Pancreas (tissue), 10 donors: ENCODE measurements around the gene CP. TPM values are rescaled to one million over a fixed set of nuclear protein-coding genes. Genes with fewer than 3 reads are reported as not detected.
"Not testable (repeated sequence)": the region's sequence is repeated elsewhere in the genome, so short reads cannot be mapped to it uniquely, and the experiment has no call there.

Experiments used
- ATAC-seq, 4 donors: fragments of 200-7000 bp; cut with Tn5 transposase; one replicate each; pipeline versions ENCODE4 v1.8.0 to v1.9.1; 2020; ENCODE audit warnings: mild to moderate bottlenecking in 4 of 4, moderate library complexity in 4 of 4
- DNase-seq, 6 donors: peaks; one replicate each; pipeline ENCODE4 v3.0.0-alpha.2; 2020
- FAIRE-seq: peaks from 2 replicates; lab custom pipeline; 2012; peaks lifted over from hg19 to GRCh38; lab: Jason Lieb, UNC
- H3K27ac ChIP-seq, 4 donors: fragments of 200-600 bp; sonication (generic); 1 replicate in 3 of 4; 2 replicates in 1 of 4; pipeline versions ENCODE4 v1.5.0 to v1.8.0; 2020
- H3K27me3 ChIP-seq, 4 donors: fragments of 200-600 bp; one replicate each; pipeline ENCODE4 v1.8.0; 2021
- H3K36me3 ChIP-seq, 3 donors: fragments of 200-600 bp; sonication (generic) in 1 of 3; one replicate each; pipeline versions ENCODE4 v1.5.0 to v1.8.0; 2020 to 2021
- H3K4me1 ChIP-seq, 3 donors: fragments of 200-600 bp; one replicate each; pipeline ENCODE4 v1.8.0; 2021
- H3K4me3 ChIP-seq, 4 donors: fragments of 200-600 bp; sonication (generic) in 2 of 4; one replicate each; pipeline versions ENCODE4 v1.5.0 to v1.8.0; 2020 to 2021
- H3K9me3 ChIP-seq, 4 donors: fragments of 200-600 bp; one replicate each; pipeline ENCODE4 v1.8.0; 2021
- WGBS, 2 donors: extraction: QIAGEN DNeasy Blood & Tissue Kit; methylation state at CpG; one replicate each; pipeline ENCODE4 v1.1.7; 2013; 5-methylcytosine and 5-hydroxymethylcytosine counted together
- intact Hi-C, 3 donors: fragments of 100-400 bp; cut with DNase I; formaldehyde crosslinking; loops; one replicate each; pipeline versions ENCODE4 v1.11.1 to v1.14.2; 2022
- polyA plus RNA-seq, 2 donors: library from polyadenylated mRNA; stranded (reverse); fragments of 200-250 nt; gene quantifications; one replicate each; pipeline ENCODE4 v1.2.3, GENCODE V29; 2013
- total RNA-seq, 6 donors: library from RNA; stranded (reverse); fragmentation: NEBNext Ultra II Directional in 4 of 6; extraction: Animal tissue kit (Norgen Biotek cat#: 25700) in 4 of 6; gene quantifications; one replicate each; pipeline versions ENCODE4 v1.2.1 to v1.2.4, GENCODE V29; 2021 to 2023
- TF ChIP-seq, protein P1 (sequence below), 4 donors: fragments of 200-600 bp; sonication (generic) in 3 of 4; IDR thresholded peaks; one replicate each; pipeline versions ENCODE4 v1.5.0 to v1.8.0; 2021; ENCODE audit warnings: antibody characterized with exemption in 4 of 4
- donor health status: healthy with polysubstance abuse.
- donor health status: DM: no; HTN: no; CAD: no; lungs with moderate emphysema.
- donor health status: DM: no; HTN: no; CAD: no.
- donor health status: control.
- donor health status: control.
- donor health status: Bipolar disorder and iron deficiency.
- donor health status: DM: yes; HTN: yes; CAD: no.
- donor health status: DM: no; HTN: no; CAD: no.
- donor health status: DM: no; HTN: no; CAD: no.
- donor health status: DM: yes; HTN: yes; CAD: no.

The CP gene
- total and polyA plus RNA-seq, 8 donors = 0.60 to 19.6 (median 2.2) TPM

DNA sequence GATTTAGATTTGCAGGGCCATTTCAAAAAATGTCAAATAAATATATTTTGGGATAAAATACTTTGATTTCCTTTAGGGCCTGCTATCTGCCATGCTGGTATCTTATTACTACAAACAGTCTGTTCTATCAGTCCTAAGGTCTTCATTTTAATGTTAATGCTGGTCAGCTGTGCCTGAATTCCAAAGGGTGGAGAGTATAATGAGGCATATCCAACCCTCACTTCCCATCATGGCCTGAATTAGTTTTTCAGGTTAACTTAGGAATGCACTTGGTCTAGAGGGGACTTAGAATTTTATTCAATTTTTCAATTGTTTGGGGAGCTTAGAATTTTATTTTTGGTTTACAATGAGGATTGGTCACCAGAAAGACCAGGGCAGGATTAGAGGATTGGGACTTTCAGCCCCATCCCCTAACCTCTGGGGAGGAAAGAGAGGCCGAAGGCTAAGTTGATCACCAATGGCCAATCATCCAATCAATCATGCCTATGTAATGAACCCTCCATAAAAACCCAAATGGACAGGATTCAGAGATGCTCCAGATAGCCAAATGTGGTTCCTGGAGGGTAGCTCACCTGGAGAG is 17.8 kb upstream of the CP start:
- Histone ChIP-seq H3K27ac (no peak overlapping the region), H3K4me3 (no peak overlapping the region), H3K4me1 (peaks cover 0 to under 1% (median 0%) of the 10 kb centered on the region in 3 donors), H3K9me3 (no peaks in the 10 kb centered on the region), H3K36me3 (no peaks in the 10 kb centered on the region), H3K27me3 (no peaks in the 10 kb centered on the region)
- intact Hi-C loops = no loop called here
- TF ChIP-seq, protein P1, sequence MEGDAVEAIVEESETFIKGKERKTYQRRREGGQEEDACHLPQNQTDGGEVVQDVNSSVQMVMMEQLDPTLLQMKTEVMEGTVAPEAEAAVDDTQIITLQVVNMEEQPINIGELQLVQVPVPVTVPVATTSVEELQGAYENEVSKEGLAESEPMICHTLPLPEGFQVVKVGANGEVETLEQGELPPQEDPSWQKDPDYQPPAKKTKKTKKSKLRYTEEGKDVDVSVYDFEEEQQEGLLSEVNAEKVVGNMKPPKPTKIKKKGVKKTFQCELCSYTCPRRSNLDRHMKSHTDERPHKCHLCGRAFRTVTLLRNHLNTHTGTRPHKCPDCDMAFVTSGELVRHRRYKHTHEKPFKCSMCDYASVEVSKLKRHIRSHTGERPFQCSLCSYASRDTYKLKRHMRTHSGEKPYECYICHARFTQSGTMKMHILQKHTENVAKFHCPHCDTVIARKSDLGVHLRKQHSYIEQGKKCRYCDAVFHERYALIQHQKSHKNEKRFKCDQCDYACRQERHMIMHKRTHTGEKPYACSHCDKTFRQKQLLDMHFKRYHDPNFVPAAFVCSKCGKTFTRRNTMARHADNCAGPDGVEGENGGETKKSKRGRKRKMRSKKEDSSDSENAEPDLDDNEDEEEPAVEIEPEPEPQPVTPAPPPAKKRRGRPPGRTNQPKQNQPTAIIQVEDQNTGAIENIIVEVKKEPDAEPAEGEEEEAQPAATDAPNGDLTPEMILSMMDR (IDR thresholded peaks at IDR 0.05) = no peak
- WGBS, 2 donors = 92 to 93% methylated on average over 1 of the region's 1 CpG
- FAIRE-seq (no peak), ATAC-seq (no peak), DNase-seq (no peak)

DNA sequence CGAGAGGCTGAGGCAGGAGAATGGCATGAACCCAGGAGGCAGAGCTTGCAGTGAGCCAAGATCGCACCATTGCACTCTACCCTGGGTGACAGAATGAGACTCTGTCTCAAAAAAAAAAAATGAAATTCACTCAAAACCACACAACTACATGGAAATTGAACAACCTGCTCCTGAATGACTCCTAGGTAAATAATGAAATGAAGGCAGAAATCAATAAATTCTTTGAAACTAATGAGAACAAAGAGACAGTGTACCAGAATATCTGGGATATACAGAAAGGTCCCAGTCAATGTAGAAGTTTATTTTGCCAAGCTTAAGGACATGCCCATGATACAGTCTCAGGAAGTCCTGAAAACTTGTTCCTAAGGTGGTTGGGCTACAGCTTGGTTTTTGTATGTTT is 16.6 kb upstream of the CP start:
- peak in 1 of 4 donors; percentile 26 for ATAC-seq
- intact Hi-C loops, H3K4me1 ChIP-seq, FAIRE-seq, H3K4me3 ChIP-seq, H3K27ac ChIP-seq, H3K9me3 ChIP-seq, H3K27me3 ChIP-seq, H3K36me3 ChIP-seq, DNase-seq: not testable (repeated sequence)
- 49 to 78% methylated on average over 2 of the region's 2 CpGs for WGBS, 2 donors

DNA sequence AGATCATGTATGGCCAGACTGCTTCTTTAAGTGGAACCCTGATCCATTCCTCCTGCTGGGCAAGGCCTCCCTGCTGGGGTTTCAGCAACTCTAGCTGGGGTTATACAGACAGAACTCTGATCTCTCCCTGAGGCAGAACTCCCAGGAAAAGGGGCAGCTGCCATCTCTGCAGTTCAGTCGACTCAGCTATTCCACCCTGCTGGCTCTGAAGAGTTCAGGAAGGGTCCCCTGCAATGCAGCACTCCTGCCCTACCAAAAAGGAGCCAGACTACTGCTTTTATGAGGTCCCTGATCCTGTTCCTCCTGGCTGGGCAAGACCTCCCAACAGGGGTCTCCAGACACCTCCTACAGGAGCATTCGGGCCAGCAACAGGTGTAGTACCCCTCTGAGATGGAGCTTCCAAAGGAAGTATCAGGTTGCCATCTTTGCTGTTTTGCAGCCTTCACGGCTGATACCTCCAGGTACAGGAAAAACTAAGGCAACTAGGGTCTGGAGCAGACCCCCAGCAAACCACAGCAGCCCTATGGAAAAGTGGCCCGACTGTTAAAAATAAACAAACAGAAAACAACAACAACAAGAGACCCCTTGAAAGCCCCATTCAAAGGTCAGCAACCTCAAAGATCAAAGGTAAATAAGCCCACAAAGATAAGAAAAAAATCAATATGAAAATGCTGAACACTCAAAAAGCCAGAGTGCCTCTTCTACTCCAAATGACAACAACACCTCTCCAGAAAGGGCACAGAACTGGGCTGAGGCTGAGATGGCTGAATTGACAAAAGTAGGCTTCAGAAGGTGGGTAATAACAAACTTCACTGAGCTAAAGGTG is 14.2 kb upstream of the CP start:
- no peak for ATAC-seq

DNA sequence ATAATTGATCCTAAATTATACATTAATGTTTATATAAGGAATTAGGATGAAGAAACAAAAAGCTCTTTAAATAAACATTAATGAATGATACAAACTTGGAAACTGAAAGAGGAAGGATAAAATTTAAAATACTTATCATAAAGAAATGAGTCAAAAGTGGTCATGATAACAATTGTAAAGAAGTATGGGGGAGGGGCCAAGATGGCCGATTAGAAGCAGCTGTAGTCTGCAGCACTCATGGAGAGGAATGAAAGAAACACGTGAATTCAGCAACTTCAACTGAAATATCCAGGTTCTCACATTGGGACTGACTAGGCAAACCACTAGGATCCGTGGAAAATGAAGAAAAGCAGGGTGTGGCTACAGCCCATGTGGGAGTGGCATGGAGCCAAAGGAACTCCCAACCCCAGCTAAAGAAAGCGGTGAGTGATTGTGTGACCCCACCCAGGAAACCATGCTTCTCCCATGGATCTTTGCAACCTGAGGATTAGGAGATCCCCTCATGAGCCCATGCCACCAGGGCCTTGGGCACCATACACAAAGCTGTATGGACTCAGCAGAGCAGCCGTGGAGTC is 13.1 kb upstream of the CP start:
- no peak for ATAC-seq
- Histone ChIP-seq H3K27ac (no peak overlapping the region), H3K4me1 (no peaks in the 10 kb centered on the region), H3K27me3 (no peaks in the 10 kb centered on the region), H3K4me3 (no peak overlapping the region), H3K9me3 (no peaks in the 10 kb centered on the region), H3K36me3 (no peaks in the 10 kb centered on the region)
- WGBS, 2 donors = 64 to 69% methylated on average over 5 of the region's 5 CpGs
- DNase-seq = no peak
- no peak for FAIRE-seq
- TF ChIP-seq, protein P1 (IDR thresholded peaks at IDR 0.05) = no peak
- intact Hi-C loops = no loop called here

More for the DNA sequence above, 14.2 kb upstream of the CP start:
- intact Hi-C loops = no loop called here
- no peaks in the 10 kb centered on the region for H3K36me3 ChIP-seq
- FAIRE-seq = no peak
- H3K27me3 ChIP-seq = no peaks in the 10 kb centered on the region
- DNase-seq = no peak
- no peak overlapping the region for H3K4me3 ChIP-seq
- H3K4me1 ChIP-seq = no peaks in the 10 kb centered on the region
- 58 to 63% methylated on average over 4 of the region's 4 CpGs for WGBS, 2 donors
- TF ChIP-seq, protein P1 (IDR thresholded peaks at IDR 0.05) = no peak
- no peak overlapping the region for H3K27ac ChIP-seq
- H3K9me3 ChIP-seq = no peaks in the 10 kb centered on the region

DNA sequence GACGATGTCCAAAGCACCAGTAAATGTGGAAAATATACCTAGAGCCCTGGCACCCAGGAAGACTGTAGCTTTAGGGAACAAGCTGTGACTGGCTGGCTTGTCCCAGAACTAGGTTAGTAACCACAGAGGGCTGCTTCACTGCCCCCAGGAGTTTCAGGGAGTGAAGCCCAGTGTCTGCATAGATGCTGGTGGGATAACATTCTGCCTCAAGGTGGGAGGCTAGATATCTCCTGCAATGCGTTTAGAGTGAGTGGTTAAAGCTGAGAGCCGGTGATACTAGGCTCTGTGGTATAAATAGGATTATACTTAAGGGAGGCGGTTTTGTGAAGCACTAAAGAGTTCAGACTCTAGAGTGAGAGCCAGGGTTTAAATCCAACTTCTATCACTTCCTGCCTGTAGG is 11.7 kb upstream of the CP start:
- DNase-seq = no peak
- TF ChIP-seq, protein P1 (IDR thresholded peaks at IDR 0.05) = no peak
- intact Hi-C loops = no loop called here
- Histone ChIP-seq H3K9me3 (no peaks in the 10 kb centered on the region), H3K4me3 (no peak overlapping the region), H3K4me1 (no peaks in the 10 kb centered on the region), H3K27ac (no peak overlapping the region), H3K36me3 (no peaks in the 10 kb centered on the region), H3K27me3 (no peaks in the 10 kb centered on the region)
- no peak for FAIRE-seq
- WGBS, 2 donors = 83 to 86% methylated on average over 4 of the region's 4 CpGs
- no peak for ATAC-seq
